GM12878 (cell line): ENCODE data around the gene SPAG9. TPM values are rescaled to one million over a fixed set of nuclear protein-coding genes. Genes with fewer than 3 reads are reported as not detected.

ENCODE experiments used
- ATAC-seq: fragments of 200-7000 bp; cut with Tn5 transposase; 3 replicates; pipeline ENCODE4 v1.9.1; 2020; ENCODE audit warnings: mild to moderate bottlenecking, moderate library complexity
- BruUV-seq: library from RNA; stranded (reverse); fragments of 400-500 nt; replicated peaks from 2 replicates; lab custom pipeline; 2021; lab: Mats Ljungman, UMichigan
- CTCF ChIA-PET: fragments of 300-600 bp; sonication (Branson Sonifier 250); formaldehyde crosslinking; extraction: SDS; loops from one replicate; lab custom pipeline; 2021; ENCODE audit warnings: inconsistent platforms; lab: Yijun Ruan, JAX
- POLR2A ChIA-PET: fragments of 350-600 bp; formaldehyde crosslinking; extraction: SDS; loops from one replicate; lab custom pipeline; 2021; ENCODE audit warnings: inconsistent platforms; lab: Charles Lee
- RAD21 ChIA-PET: fragments of 300-600 bp; sonication (Branson Sonifier 250); formaldehyde crosslinking; loops from one replicate; lab custom pipeline; 2023; ENCODE audit warnings: antibody characterized with exemption; ENCODE audit not compliant: unreplicated experiment; lab: Charles Lee
- SMC1A ChIA-PET: fragments of 300-600 bp; sonication (Branson Sonifier 250); formaldehyde crosslinking; loops from one replicate; lab custom pipeline; 2023; ENCODE audit not compliant: unreplicated experiment, uncharacterized antibody; lab: Charles Lee
- DNase-seq: peaks from one replicate; pipeline ENCODE4 v3.0.0-alpha.2; 2011; ENCODE audit warnings: low read depth, low spot score
- FAIRE-seq: peaks from 3 replicates; lab custom pipeline; 2011; peaks lifted over from hg19 to GRCh38; lab: Jason Lieb, UNC
- H2AFZ ChIP-seq: 2 replicates; pipeline ENCODE4 v1.6.0; 2011; ENCODE audit warnings: low read depth, low read length, control low read depth; ENCODE audit not compliant: control insufficient read depth
- H3K27ac ChIP-seq: 2 replicates; pipeline ENCODE4 v1.5.1; 2011; ENCODE audit warnings: control low read depth; ENCODE audit not compliant: control insufficient read depth, insufficient read depth
- H3K27me3 ChIP-seq, 2 experiments: replicated peaks in 1 of 2; 2 replicates each; pipeline versions ENCODE4 v1.6.0 to v1.6.1; 2011; ENCODE audit warnings: low read length in 1 of 2; ENCODE audit not compliant: control insufficient read depth in 2 of 2, insufficient read depth in 2 of 2
- H3K36me3 ChIP-seq, 2 experiments: 2 replicates each; pipeline ENCODE4 v1.5.1; 2011; ENCODE audit warnings: low read length in 1 of 2; ENCODE audit not compliant: control insufficient read depth in 2 of 2, insufficient read depth in 2 of 2
- H3K4me1 ChIP-seq: 2 replicates; pipeline ENCODE4 v1.6.1; 2011; ENCODE audit warnings: mild to moderate bottlenecking, low read length, moderate library complexity, mixed read lengths; ENCODE audit not compliant: control insufficient read depth, insufficient read depth
- H3K4me2 ChIP-seq: 2 replicates; pipeline ENCODE4 v1.6.0; 2011; ENCODE audit warnings: control low read depth; ENCODE audit not compliant: control insufficient read depth, insufficient read depth
- H3K4me3 ChIP-seq: fragments of 200-600 bp; sonication (generic); 2 replicates; pipeline ENCODE4 v1.5.1; 2016
- H3K79me2 ChIP-seq: 2 replicates; pipeline ENCODE4 v1.6.0; 2011; ENCODE audit warnings: low read length; ENCODE audit not compliant: control insufficient read depth, insufficient read depth
- H3K9ac ChIP-seq: 2 replicates; pipeline ENCODE4 v1.8.0; 2011; ENCODE audit warnings: low read length, control low read depth, mixed read lengths; ENCODE audit not compliant: control insufficient read depth, insufficient read depth
- H3K9me3 ChIP-seq: replicated peaks from 3 replicates; pipeline ENCODE4 v1.5.1; 2011; ENCODE audit warnings: mild to moderate bottlenecking, low read length; ENCODE audit not compliant: control insufficient read depth, insufficient read depth
- H4K20me1 ChIP-seq: 2 replicates; pipeline ENCODE4 v1.6.0; 2011; ENCODE audit not compliant: control insufficient read depth, insufficient read depth
- BCL11A ChIP-seq: IDR thresholded peaks from 2 replicates; pipeline ENCODE4 v1.6.1; 2011; ENCODE audit warnings: low read depth, low read length
- CHD1 ChIP-seq: IDR thresholded peaks from 2 replicates; pipeline ENCODE4 v1.6.1; 2012; ENCODE audit warnings: low read depth, low read length, improper control_type of control experiment
- CREB1 ChIP-seq: IDR thresholded peaks from 2 replicates; pipeline ENCODE4 v1.6.1; 2012; ENCODE audit warnings: low read depth, mild to moderate bottlenecking, inconsistent platforms
- HDAC2 ChIP-seq: fragments of 200-600 bp; sonication (generic); IDR thresholded peaks from 2 replicates; pipeline ENCODE4 v1.6.1; 2017
- HDGF ChIP-seq: fragments of 450-650 bp; IDR thresholded peaks from 2 replicates; pipeline ENCODE4 v1.6.1; 2016; ENCODE audit warnings: antibody characterized with exemption
- IKZF2 ChIP-seq, 2 experiments: fragments of 450-650 bp; IDR thresholded peaks; 2 replicates each; pipeline ENCODE4 v1.6.1; 2017; ENCODE audit warnings: mild to moderate bottlenecking in 2 of 2, moderate library complexity in 2 of 2
- IRF4 ChIP-seq: IDR thresholded peaks from 2 replicates; pipeline ENCODE4 v1.6.1; 2011; ENCODE audit warnings: low read depth, low read length
- POLR2A ChIP-seq: IDR thresholded peaks from 2 replicates; pipeline ENCODE4 v1.6.1; 2011; ENCODE audit warnings: low read depth, mild to moderate bottlenecking, low read length
- POLR2AphosphoS5 ChIP-seq: IDR thresholded peaks from 2 replicates; pipeline ENCODE4 v1.6.1; 2011; ENCODE audit warnings: mild to moderate bottlenecking, low read length, inconsistent platforms
- SIN3A ChIP-seq: IDR thresholded peaks from 2 replicates; pipeline ENCODE4 v1.6.1; 2012; ENCODE audit warnings: low read depth, low read length, improper control_type of control experiment
- SP1 ChIP-seq: IDR thresholded peaks from one replicate; pipeline ENCODE4 v1.6.1; 2011; ENCODE audit warnings: low read depth, low read length
- WGBS: methylation state at CpG from one replicate; pipeline ENCODE4 v1.1.6; 2016; ENCODE audit warnings: low lambda C conversion rate; ENCODE audit not compliant: insufficient replicate concordance, insufficient coverage; ENCODE audit errors: missing lambda C conversion rate; 5-methylcytosine and 5-hydroxymethylcytosine counted together
- in situ Hi-C: fragments of 300-500 bp; cut with MboI; formaldehyde crosslinking; loops from 9 replicates; pipeline ENCODE4 v1.14.3; 2018; ENCODE audit warnings: mixed read lengths
- intact Hi-C: fragments of 100-400 bp; cut with micrococcal nuclease; formaldehyde crosslinking; loops from one replicate; pipeline ENCODE4 v1.14.2; 2022; ENCODE audit not compliant: unreplicated experiment
- polyA plus RNA-seq, 11 experiments: library from polyadenylated mRNA; depleted of rRNA in 4 of 11; unstranded in 6 of 11; stranded (reverse) in 5 of 11; fragments of >200 nt; fragmentation: Nextera tagmentation in 4 of 11; fragmentation: Illumina TruSeq in 1 of 11; extraction: Ambion mirVana in 4 of 11; extraction: Trizol in 1 of 11; gene quantifications; 1 replicate in 1 of 11; 2 replicates in 10 of 11; pipeline versions ENCODE4 v1.2.1 to v1.2.3, GENCODE V29; 2011 to 2016; ENCODE audit warnings: inconsistent platforms in 2 of 11, missing spikeins in 2 of 11, low read depth in 1 of 11
- total RNA-seq, 4 experiments: library from RNA; depleted of rRNA in 3 of 4; stranded (reverse); fragments of >200 nt in 3 of 4; fragmentation: Illumina TruSeq in 1 of 4; extraction: Trizol in 1 of 4; gene quantifications; 2 replicates each; pipeline versions ENCODE4 v1.2.1 to v1.2.3, GENCODE V29; 2013 to 2021
- TF ChIP-seq, protein P1 (sequence below): fragments of 450-650 bp; conservative IDR thresholded peaks from 2 replicates; pipeline ENCODE4 v1.6.1; 2017; ENCODE audit warnings: mild to moderate bottlenecking, moderate library complexity
- TF ChIP-seq, protein P2 (sequence below): IDR thresholded peaks from 2 replicates; pipeline ENCODE4 v1.6.1; 2012; ENCODE audit warnings: low read depth, low read length, improper control_type of control experiment
- TF ChIP-seq, protein P3 (sequence below): fragments of 150-350 bp; IDR thresholded peaks from 2 replicates; pipeline ENCODE4 v1.6.1; 2014; ENCODE audit warnings: mild to moderate bottlenecking, low read depth, low read length
- TF ChIP-seq, protein P4 (sequence below): fragments of 450-650 bp; IDR thresholded peaks from 2 replicates; pipeline ENCODE4 v1.6.1; 2017; ENCODE audit warnings: low read depth, mild to moderate bottlenecking, moderate library complexity

Gene SPAG9
- total and polyA plus RNA-seq, 10 of the 15 experiments (the other 5 are each of a cell fraction or from before 2014, with no cell fraction given): 6.6 to 42.0 (median 24.9) TPM

DNA sequence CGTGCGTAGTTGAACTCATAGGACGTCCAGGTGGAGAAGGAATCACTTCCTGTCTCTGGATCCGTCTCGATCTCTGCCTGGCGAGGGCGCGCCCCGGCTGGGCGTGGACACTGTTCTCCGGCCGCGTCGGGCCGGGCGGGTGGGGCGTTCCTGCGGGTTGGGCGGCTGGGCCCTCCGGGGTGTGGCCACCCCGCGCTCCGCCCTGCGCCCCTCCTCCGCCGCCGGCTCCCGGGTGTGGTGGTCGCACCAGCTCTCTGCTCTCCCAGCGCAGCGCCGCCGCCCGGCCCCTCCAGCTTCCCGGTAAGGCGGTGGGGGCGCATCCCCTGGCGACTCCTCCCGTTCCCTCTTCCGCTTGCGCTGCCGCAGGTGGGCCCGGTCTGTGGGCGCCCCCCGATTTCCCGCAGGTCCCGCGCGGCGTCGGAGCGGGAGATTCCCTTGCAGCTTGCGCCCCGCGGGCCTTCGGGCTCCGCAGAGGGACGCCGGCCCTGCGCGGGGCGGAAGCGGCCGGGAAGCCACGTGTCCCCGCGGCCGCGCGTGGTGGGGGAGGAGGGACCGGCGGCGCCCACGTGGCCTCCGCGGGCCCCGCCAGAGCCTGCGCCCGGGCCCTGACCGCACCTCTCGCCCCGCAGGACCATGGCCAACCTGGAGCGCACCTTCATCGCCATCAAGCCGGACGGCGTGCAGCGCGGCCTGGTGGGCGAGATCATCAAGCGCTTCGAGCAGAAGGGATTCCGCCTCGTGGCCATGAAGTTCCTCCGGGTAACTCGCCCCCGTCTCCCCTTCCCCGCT is 45.7 kb upstream of the SPAG9 start, which contains the start of gene NME2 (continued):
- TF ChIP-seq, protein P1, sequence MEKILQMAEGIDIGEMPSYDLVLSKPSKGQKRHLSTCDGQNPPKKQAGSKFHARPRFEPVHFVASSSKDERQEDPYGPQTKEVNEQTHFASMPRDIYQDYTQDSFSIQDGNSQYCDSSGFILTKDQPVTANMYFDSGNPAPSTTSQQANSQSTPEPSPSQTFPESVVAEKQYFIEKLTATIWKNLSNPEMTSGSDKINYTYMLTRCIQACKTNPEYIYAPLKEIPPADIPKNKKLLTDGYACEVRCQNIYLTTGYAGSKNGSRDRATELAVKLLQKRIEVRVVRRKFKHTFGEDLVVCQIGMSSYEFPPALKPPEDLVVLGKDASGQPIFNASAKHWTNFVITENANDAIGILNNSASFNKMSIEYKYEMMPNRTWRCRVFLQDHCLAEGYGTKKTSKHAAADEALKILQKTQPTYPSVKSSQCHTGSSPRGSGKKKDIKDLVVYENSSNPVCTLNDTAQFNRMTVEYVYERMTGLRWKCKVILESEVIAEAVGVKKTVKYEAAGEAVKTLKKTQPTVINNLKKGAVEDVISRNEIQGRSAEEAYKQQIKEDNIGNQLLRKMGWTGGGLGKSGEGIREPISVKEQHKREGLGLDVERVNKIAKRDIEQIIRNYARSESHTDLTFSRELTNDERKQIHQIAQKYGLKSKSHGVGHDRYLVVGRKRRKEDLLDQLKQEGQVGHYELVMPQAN: peak; percentile 94
- TF ChIP-seq, protein P2, sequence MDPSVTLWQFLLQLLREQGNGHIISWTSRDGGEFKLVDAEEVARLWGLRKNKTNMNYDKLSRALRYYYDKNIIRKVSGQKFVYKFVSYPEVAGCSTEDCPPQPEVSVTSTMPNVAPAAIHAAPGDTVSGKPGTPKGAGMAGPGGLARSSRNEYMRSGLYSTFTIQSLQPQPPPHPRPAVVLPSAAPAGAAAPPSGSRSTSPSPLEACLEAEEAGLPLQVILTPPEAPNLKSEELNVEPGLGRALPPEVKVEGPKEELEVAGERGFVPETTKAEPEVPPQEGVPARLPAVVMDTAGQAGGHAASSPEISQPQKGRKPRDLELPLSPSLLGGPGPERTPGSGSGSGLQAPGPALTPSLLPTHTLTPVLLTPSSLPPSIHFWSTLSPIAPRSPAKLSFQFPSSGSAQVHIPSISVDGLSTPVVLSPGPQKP: 0 out of 2 replicates have a peak, but pooled peaks have one; percentile 21
- TF ChIP-seq HDAC2: no peak

DNA sequence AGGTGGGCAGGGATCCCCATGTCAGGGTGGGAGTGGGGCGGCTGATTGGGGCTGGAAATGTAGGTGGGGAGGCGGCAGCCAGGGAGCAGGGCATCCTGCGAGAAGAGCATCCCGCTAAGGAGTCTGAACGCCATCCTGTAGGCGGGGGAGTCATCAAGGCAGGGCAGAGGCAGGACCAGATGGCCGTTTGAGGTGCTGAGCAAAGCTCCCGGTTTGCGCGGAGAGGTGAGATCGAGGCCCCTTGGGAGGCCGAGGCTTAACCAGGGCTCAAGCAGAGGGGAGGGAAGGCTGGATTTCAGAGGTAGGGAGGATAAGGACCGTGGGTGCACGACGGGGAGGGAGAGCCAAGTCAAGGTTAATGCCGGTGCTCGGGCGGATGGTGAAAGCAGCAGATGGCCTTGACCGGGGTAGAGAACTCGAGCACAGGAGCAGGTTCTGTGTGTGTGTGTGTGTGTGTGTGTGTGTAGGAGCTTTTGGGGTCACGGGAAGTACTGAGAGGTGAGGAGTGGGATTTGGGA is 45.1 kb upstream of the SPAG9 start:
- in situ Hi-C loops: loop anchor here (10.0 kb wide), 1 partner anchor 61 kb away; no protein-coding TSS in a partner anchor
- RAD21 ChIA-PET: interaction anchor here (0.6 to 1.8 kb wide), 7 partner anchors 10 to 164 kb away, joined by 3 to 5 read pairs (median 4); no protein-coding TSS in a partner anchor
- Histone ChIP-seq H2AFZ (peak overlapping the region; percentile 92), H3K9ac (peak overlapping the region; percentile 93), H4K20me1 (no peaks in the 10 kb centered on the region), H3K27ac (peak overlapping the region; percentile 92), H3K4me2 (peak overlapping the region; percentile 99), H3K4me3 (peak overlapping the region; percentile 96), H3K4me1 (peaks cover 12% of the 10 kb centered on the region), H3K27me3 (no peaks in the 10 kb centered on the region), H3K79me2 (peaks cover 25% of the 10 kb centered on the region), H3K9me3 (no peaks in the 10 kb centered on the region), H3K36me3 (peaks cover 5 to 25% of the 10 kb centered on the region in 2 experiments)
- intact Hi-C loops: loop anchor here (5.0 kb wide), 1 partner anchor 97 kb away; the partner anchor contains the start of genes MBTD1 and UTP18
- CTCF ChIA-PET: interaction anchor here (1.3 to 5.8 kb wide), 2 partner anchors 12 to 132 kb away, joined by 4 to 35 read pairs; partner anchors contain the start of gene NME1
- SMC1A ChIA-PET: interaction anchor here (1.0 to 1.3 kb wide), 3 partner anchors 10 to 132 kb away, joined by 3 to 4 read pairs (median 4); partner anchors contain the start of gene NME1
- BruUV-seq: no TSS peak
- POLR2A ChIA-PET: interaction anchor here (1.0 to 1.5 kb wide), 2 partner anchors 10 to 45 kb away, joined by 3 to 5 read pairs; partner anchors contain the start of gene SPAG9
- FAIRE-seq (no peak), DNase-seq (no peak), ATAC-seq (peak; percentile 48)
- 3% methylated on average over 21 of the region's 21 CpGs for WGBS
- TF ChIP-seq SIN3A (0 out of 2 replicates have a peak, but pooled peaks have one; percentile 43), SP1 (no peak), POLR2AphosphoS5 (0 out of 2 replicates have a peak, but pooled peaks have one; percentile 90), POLR2A (no peak; the same call in 1 of the 2 replicates), IRF4 (peak; percentile 21; the same call in 1 of the 2 replicates), BCL11A (0 out of 2 replicates have a peak, but pooled peaks have one; percentile 1), CHD1 (no peak), CREB1 (peak; percentile 7; the same call in 1 of the 2 replicates), IKZF2 (IDR thresholded peaks at IDR 0.05) (peak; percentile 68 to 79; a peak in 1 of 4 replicates), HDGF (peak; percentile 98)
- TF ChIP-seq, protein P3, sequence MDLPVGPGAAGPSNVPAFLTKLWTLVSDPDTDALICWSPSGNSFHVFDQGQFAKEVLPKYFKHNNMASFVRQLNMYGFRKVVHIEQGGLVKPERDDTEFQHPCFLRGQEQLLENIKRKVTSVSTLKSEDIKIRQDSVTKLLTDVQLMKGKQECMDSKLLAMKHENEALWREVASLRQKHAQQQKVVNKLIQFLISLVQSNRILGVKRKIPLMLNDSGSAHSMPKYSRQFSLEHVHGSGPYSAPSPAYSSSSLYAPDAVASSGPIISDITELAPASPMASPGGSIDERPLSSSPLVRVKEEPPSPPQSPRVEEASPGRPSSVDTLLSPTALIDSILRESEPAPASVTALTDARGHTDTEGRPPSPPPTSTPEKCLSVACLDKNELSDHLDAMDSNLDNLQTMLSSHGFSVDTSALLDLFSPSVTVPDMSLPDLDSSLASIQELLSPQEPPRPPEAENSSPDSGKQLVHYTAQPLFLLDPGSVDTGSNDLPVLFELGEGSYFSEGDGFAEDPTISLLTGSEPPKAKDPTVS: no peak
- TF ChIP-seq, protein P4, sequence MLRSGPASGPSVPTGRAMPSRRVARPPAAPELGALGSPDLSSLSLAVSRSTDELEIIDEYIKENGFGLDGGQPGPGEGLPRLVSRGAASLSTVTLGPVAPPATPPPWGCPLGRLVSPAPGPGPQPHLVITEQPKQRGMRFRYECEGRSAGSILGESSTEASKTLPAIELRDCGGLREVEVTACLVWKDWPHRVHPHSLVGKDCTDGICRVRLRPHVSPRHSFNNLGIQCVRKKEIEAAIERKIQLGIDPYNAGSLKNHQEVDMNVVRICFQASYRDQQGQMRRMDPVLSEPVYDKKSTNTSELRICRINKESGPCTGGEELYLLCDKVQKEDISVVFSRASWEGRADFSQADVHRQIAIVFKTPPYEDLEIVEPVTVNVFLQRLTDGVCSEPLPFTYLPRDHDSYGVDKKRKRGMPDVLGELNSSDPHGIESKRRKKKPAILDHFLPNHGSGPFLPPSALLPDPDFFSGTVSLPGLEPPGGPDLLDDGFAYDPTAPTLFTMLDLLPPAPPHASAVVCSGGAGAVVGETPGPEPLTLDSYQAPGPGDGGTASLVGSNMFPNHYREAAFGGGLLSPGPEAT: peak; percentile 63; the same call in 1 of the 2 replicates
